ENCODE measurements around the gene ASB7. TPM values are rescaled to one million over a fixed set of nuclear protein-coding genes. Genes with fewer than 3 reads are reported as not detected.
A peak's percentile ranks its signal among the peaks of the same experiment; 100 is the strongest.

ASB7 gene
- total RNA-seq, 4 donors from 2014 or later, result 11.4 to 12.7 (median 12.1) TPM

DNA sequence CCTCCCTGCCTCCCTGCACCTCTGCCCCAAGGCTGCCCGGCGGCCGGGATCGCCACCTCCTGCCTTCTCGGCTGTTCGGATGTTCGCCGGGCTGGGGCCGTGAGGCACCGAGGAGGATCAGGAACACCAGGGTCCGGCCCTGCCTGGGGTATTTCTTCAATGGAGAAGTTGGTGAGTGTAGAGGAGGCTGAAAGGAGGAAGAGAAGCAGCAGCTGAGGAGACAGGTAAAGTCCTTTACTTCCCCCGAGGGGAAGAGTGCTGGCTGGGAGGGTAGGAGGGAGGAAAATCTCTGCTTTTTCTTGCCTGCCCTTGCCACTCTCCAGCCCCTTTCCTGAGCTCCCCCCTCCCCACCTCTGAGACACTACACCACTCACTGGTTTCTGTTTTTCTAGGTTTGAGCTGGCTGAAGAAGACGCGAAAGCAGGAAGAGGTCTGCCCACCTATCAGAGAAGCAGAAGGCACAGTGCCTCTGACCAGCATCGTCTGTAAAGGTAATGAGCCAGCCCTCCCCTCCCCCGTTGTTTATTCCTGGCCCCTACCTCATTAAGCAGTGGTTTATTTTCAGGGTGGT, 519 bp downstream of the ASB7 start:
- WGBS, 2 donors, result 0 to 1% methylated on average over 16 of the region's 16 CpGs
- Histone ChIP-seq H3K27ac (peak overlapping the region; percentile 60 to 95 (median 89)), H3K36me3 (peaks cover 0 to 8% (median 0%) of the 10 kb centered on the region in 3 donors), H3K27me3 (no peaks in the 10 kb centered on the region), H3K9me3 (no peaks in the 10 kb centered on the region), H3K4me1 (peaks cover 0 to 56% (median 19%) of the 10 kb centered on the region in 4 donors), H3K4me3 (peak overlapping the region; percentile 85 to 99 (median 92))
- no peak for DNase-seq (ENCODE audit: low spot score in 2 of 2)
- TF ChIP-seq EP300 (IDR thresholded peaks at IDR 0.05) (no peak), POLR2A (IDR thresholded peaks at IDR 0.05) (no peak)
- TF ChIP-seq, protein P1, sequence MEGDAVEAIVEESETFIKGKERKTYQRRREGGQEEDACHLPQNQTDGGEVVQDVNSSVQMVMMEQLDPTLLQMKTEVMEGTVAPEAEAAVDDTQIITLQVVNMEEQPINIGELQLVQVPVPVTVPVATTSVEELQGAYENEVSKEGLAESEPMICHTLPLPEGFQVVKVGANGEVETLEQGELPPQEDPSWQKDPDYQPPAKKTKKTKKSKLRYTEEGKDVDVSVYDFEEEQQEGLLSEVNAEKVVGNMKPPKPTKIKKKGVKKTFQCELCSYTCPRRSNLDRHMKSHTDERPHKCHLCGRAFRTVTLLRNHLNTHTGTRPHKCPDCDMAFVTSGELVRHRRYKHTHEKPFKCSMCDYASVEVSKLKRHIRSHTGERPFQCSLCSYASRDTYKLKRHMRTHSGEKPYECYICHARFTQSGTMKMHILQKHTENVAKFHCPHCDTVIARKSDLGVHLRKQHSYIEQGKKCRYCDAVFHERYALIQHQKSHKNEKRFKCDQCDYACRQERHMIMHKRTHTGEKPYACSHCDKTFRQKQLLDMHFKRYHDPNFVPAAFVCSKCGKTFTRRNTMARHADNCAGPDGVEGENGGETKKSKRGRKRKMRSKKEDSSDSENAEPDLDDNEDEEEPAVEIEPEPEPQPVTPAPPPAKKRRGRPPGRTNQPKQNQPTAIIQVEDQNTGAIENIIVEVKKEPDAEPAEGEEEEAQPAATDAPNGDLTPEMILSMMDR (IDR thresholded peaks at IDR 0.05), result no peak

DNA sequence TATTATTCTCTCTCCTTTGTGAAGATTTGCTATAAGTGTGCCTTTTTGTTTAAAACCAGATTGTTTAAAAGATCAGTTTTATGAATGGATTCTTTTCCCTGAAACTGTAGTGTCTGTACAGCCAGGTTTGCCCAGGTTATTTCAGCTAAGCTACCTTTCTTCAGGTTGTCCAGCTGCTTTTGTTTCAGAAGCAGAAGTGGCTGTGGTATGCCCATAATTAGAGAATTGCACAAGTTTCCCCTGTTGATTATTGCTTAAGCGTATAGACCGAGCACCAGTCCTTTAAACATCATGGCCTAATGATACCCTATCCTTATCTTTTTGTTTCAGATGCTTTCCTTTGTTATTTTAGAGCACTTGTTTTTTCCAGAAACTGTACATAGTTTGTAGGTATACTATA, 10.2 kb downstream of the ASB7 start:
- Histone ChIP-seq H3K4me1 (peaks cover 0 to 4% (median 0%) of the 10 kb centered on the region in 4 donors), H3K27ac (no peak overlapping the region), H3K4me3 (no peak overlapping the region), H3K36me3 (peaks cover 2 to 68% (median 6%) of the 10 kb centered on the region in 3 donors), H3K27me3 (no peaks in the 10 kb centered on the region), H3K9me3 (no peaks in the 10 kb centered on the region)
- 90 to 94% methylated on average over 2 of the region's 2 CpGs for WGBS, 2 donors
- DNase-seq (ENCODE audit: low spot score in 2 of 2), result no peak
- TF ChIP-seq POLR2A (IDR thresholded peaks at IDR 0.05) (no peak), EP300 (IDR thresholded peaks at IDR 0.05) (no peak)
- TF ChIP-seq, protein P1 (IDR thresholded peaks at IDR 0.05), result no peak

DNA sequence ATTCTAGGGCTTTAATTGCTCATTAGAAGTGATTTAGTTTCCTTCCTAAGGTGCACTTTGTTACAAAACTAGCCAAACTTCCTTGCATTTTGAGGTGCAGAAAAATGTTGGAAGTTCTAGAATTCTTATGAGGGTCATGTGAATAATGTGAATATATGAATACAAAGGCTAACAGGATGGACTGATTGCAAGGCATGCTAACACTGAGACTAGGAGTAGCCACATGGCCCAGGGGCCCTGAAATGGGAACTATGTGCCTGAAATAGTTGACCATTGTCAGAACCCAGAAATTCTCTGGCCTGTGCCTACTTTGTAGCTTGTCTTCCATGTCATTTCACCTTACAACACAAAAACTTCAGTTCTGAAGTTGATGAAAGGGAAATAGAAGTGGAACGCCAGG, 10.8 kb downstream of the ASB7 start:
- Histone ChIP-seq H3K4me3 (no peak overlapping the region), H3K36me3 (peaks cover 2 to 70% (median 6%) of the 10 kb centered on the region in 3 donors), H3K27me3 (no peaks in the 10 kb centered on the region), H3K27ac (no peak overlapping the region), H3K9me3 (no peaks in the 10 kb centered on the region), H3K4me1 (peaks cover 0 to 1% (median 0%) of the 10 kb centered on the region in 4 donors)
- WGBS, 2 donors, result 86 to 97% methylated on average over 1 of the region's 1 CpG
- TF ChIP-seq EP300 (IDR thresholded peaks at IDR 0.05) (no peak), POLR2A (IDR thresholded peaks at IDR 0.05) (no peak)
- TF ChIP-seq, protein P1 (IDR thresholded peaks at IDR 0.05), result no peak
- DNase-seq (ENCODE audit: low spot score in 2 of 2), result no peak

DNA sequence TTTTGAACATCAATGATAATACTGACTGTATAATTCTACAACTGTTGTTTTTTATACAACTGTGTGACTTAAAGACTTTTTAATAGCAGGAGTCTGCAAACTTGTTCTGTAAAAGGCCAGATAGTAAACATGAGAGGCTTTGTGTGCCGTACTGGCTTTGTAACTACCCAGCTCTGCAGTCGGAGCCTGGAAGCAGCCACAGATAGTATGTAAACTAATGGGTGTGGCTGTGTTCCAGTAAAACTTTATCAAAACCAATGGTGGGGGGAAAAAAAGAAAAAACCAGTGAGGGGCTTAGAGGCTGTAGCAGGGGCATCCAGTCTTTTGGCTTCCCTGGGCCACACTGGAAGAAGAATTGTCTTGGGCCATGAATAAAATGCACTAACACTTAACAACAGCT, 11.9 kb downstream of the ASB7 start:
- TF ChIP-seq POLR2A (IDR thresholded peaks at IDR 0.05) (no peak), EP300 (IDR thresholded peaks at IDR 0.05) (no peak)
- TF ChIP-seq, protein P1 (IDR thresholded peaks at IDR 0.05), result no peak
- no peak for DNase-seq (ENCODE audit: low spot score in 2 of 2)
- Histone ChIP-seq H3K9me3 (no peaks in the 10 kb centered on the region), H3K4me1 (no peaks in the 10 kb centered on the region), H3K4me3 (no peak overlapping the region), H3K27ac (no peak overlapping the region), H3K27me3 (no peaks in the 10 kb centered on the region), H3K36me3 (peaks cover 2 to 72% (median 6%) of the 10 kb centered on the region in 3 donors)
- 74 to 77% methylated on average over 2 of the region's 2 CpGs for WGBS, 2 donors

DNA sequence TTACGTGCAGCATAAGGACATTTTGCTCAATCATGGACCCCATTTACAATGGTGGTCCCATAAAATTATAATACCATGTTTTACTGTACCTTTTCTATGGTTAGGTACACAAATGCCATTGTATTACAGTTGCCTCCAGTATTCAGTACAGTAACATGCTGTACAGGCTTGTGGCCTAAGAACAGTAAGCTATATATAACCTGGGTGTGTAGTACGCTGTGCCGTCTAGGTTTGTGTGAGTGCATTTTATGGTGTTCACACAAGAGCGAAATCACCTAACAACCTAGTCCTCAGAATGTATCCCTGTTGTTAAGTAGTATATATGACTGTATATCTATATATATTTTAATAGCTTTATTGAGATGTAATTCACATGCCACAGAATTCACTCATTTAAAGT, 12.5 kb downstream of the ASB7 start:
- H3K4me3 ChIP-seq, result no peak overlapping the region
- H3K36me3 ChIP-seq, result peaks cover 0 to 71% (median 6%) of the 10 kb centered on the region in 3 donors
- DNase-seq (ENCODE audit: low spot score in 2 of 2), result no peak
- TF ChIP-seq POLR2A (IDR thresholded peaks at IDR 0.05), result no peak
- TF ChIP-seq, protein P1 (IDR thresholded peaks at IDR 0.05), result no peak
- TF ChIP-seq EP300 (IDR thresholded peaks at IDR 0.05), result no peak
- no peaks in the 10 kb centered on the region for H3K4me1 ChIP-seq
- H3K27me3 ChIP-seq, result no peaks in the 10 kb centered on the region
- no peak overlapping the region for H3K27ac ChIP-seq
- WGBS, 2 donors, result 92 to 96% methylated on average over 4 of the region's 4 CpGs
- H3K9me3 ChIP-seq, result no peaks in the 10 kb centered on the region
